Hepatocyte (in vitro differentiated cells): ENCODE measurements around the gene ABHD8. TPM values are rescaled to one million over a fixed set of nuclear protein-coding genes. Genes with fewer than 3 reads are reported as not detected.

Experiments used
- DNase-seq: peaks from one replicate; pipeline ENCODE4 v3.0.0-alpha.2; 2016; ENCODE audit warnings: low spot score
- H2AFZ ChIP-seq: fragments of 200-600 bp; sonication (generic); 2 replicates; pipeline ENCODE4 v1.6.0; 2016; ENCODE audit warnings: antibody characterized with exemption, mild to moderate bottlenecking
- H3K27ac ChIP-seq: fragments of 200-600 bp; sonication (generic); 2 replicates; pipeline ENCODE4 v1.5.1; 2016; ENCODE audit warnings: mild to moderate bottlenecking
- H3K27me3 ChIP-seq: fragments of 200-600 bp; sonication (generic); 2 replicates; pipeline ENCODE4 v1.6.1; 2016
- H3K36me3 ChIP-seq: fragments of 200-600 bp; sonication (generic); replicated peaks from 2 replicates; pipeline ENCODE4 v1.5.1; 2016; ENCODE audit warnings: low read depth; ENCODE audit not compliant: insufficient read depth
- H3K4me1 ChIP-seq: fragments of 200-600 bp; sonication (generic); 2 replicates; pipeline ENCODE4 v1.5.1; 2016; ENCODE audit warnings: mild to moderate bottlenecking, moderate library complexity; ENCODE audit not compliant: insufficient read depth
- H3K4me2 ChIP-seq: fragments of 200-600 bp; sonication (generic); 2 replicates; pipeline ENCODE4 v1.6.0; 2016
- H3K4me3 ChIP-seq: fragments of 200-600 bp; sonication (generic); 2 replicates; pipeline ENCODE4 v1.5.1; 2016; ENCODE audit warnings: mild to moderate bottlenecking
- H3K79me2 ChIP-seq: fragments of 200-600 bp; sonication (generic); 2 replicates; pipeline ENCODE4 v1.6.0; 2017; ENCODE audit warnings: mild to moderate bottlenecking
- H3K9me2 ChIP-seq: fragments of 200-600 bp; sonication (generic); replicated peaks from 2 replicates; pipeline ENCODE4 v1.6.0; 2017; ENCODE audit warnings: mild to moderate bottlenecking; ENCODE audit not compliant: insufficient read depth
- H3K9me3 ChIP-seq: fragments of 200-600 bp; sonication (generic); 2 replicates; pipeline ENCODE4 v1.5.1; 2016; ENCODE audit warnings: low read depth, mild to moderate bottlenecking
- H4K20me1 ChIP-seq: fragments of 200-600 bp; sonication (generic); 2 replicates; pipeline ENCODE4 v1.6.0; 2016; ENCODE audit warnings: mild to moderate bottlenecking; ENCODE audit not compliant: insufficient read depth, poor library complexity, severe bottlenecking
- EZH2 ChIP-seq: fragments of 200-600 bp; sonication (generic); IDR thresholded peaks from 2 replicates; pipeline ENCODE4 v1.6.1; 2016; ENCODE audit warnings: antibody characterized with exemption, mild to moderate bottlenecking, borderline replicate concordance
- EZH2phosphoT487 ChIP-seq: fragments of 200-600 bp; sonication (generic); IDR thresholded peaks from one replicate; pipeline ENCODE4 v1.6.1; 2018; ENCODE audit warnings: antibody characterized with exemption, mild to moderate bottlenecking, low read depth, moderate library complexity; ENCODE audit not compliant: unreplicated experiment, severe bottlenecking
- WGBS: methylation state at CpG from one replicate; pipeline ENCODE4 v1.1.6; 2016; ENCODE audit warnings: low lambda C conversion rate; ENCODE audit errors: missing lambda C conversion rate; 5-methylcytosine and 5-hydroxymethylcytosine counted together
- polyA plus RNA-seq: library from polyadenylated mRNA; unstranded; fragments of >200 nt; fragmentation: Nextera tagmentation; extraction: Ambion mirVana; gene quantifications from 2 replicates; pipeline ENCODE4 v1.2.1, GENCODE V29; 2016
- total RNA-seq: library from RNA; depleted of rRNA; stranded (reverse); fragments of >200 nt; gene quantifications from 2 replicates; pipeline ENCODE4 v1.2.3, GENCODE V29; 2014
- TF ChIP-seq, protein P1 (sequence below): fragments of 200-600 bp; sonication (generic); IDR thresholded peaks from 2 replicates; pipeline ENCODE4 v1.5.1; 2016; ENCODE audit warnings: antibody characterized with exemption, mild to moderate bottlenecking; ENCODE audit not compliant: poor library complexity

ABHD8 gene
- total and polyA plus RNA-seq, 2 experiments from 2014 or later: 12.9 to 17.6 TPM

DNA sequence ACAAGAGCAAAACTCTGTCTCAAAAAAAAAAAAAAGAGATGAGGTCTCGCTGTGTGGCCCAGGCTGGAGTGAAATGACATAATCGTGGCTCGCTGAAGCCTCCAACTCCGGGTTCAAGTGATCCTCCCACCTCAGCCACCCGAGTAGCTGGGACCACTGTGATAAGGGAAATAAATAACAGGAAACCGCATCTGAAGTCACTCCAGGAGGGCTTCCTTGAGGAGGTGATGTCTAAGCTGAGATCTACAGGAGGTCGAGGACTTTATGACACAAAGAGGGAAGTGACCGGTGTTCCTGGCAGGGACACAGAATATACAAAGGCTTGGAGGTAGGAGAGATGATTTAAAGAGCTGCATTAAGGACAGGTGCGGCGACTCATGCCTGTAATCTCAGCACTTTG, 48.6 kb downstream of the ABHD8 start:
- no peak for DNase-seq
- no peaks in the 10 kb centered on the region for H3K9me2 ChIP-seq
- no peak overlapping the region for H3K27ac ChIP-seq
- H3K9me3 ChIP-seq: no peaks in the 10 kb centered on the region
- TF ChIP-seq, protein P1, sequence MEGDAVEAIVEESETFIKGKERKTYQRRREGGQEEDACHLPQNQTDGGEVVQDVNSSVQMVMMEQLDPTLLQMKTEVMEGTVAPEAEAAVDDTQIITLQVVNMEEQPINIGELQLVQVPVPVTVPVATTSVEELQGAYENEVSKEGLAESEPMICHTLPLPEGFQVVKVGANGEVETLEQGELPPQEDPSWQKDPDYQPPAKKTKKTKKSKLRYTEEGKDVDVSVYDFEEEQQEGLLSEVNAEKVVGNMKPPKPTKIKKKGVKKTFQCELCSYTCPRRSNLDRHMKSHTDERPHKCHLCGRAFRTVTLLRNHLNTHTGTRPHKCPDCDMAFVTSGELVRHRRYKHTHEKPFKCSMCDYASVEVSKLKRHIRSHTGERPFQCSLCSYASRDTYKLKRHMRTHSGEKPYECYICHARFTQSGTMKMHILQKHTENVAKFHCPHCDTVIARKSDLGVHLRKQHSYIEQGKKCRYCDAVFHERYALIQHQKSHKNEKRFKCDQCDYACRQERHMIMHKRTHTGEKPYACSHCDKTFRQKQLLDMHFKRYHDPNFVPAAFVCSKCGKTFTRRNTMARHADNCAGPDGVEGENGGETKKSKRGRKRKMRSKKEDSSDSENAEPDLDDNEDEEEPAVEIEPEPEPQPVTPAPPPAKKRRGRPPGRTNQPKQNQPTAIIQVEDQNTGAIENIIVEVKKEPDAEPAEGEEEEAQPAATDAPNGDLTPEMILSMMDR: no peak
- TF ChIP-seq EZH2phosphoT487 (no peak), EZH2 (no peak)
- no peaks in the 10 kb centered on the region for H3K4me1 ChIP-seq
- H4K20me1 ChIP-seq: no peaks in the 10 kb centered on the region
- no peaks in the 10 kb centered on the region for H3K79me2 ChIP-seq
- no peak overlapping the region for H2AFZ ChIP-seq
- WGBS: 89% methylated on average over 10 of the region's 10 CpGs
- no peaks in the 10 kb centered on the region for H3K36me3 ChIP-seq
- H3K4me2 ChIP-seq: no peak overlapping the region
- no peak overlapping the region for H3K4me3 ChIP-seq
- no peaks in the 10 kb centered on the region for H3K27me3 ChIP-seq

DNA sequence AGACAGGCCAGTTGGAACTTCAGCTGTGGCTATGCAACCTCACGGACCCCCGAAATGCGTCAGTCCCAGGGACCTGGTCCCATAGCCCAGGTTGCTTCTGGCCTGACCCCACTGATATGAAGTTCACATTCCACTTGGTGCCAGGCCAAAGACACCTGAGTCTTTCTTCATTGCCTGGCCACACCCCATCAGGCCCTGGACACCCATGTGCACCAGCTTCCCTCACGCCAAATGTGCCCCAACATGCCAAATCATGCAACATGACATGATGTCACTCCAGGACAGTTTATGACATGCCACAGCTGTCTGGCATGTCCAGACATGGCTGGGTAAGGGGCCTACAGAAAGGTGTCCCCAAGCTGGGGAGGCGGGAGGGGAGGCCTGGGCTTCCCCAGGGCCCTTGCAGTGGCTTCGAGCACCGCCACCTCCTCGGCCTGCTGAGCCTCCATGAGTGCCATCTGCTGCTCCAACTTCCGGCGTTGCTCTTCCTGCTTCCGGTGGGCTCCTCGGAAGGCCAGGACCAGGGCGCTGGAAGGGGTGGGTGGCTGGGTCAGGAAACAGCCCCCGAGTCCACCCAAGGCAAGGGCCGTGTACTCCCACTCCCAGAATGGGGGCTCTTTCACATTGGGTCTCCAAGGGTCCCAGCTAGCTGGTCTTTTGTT, 53.2 kb downstream of the ABHD8 start:
- no peak overlapping the region for H3K4me3 ChIP-seq
- peaks cover 28% of the 10 kb centered on the region for H3K4me1 ChIP-seq
- TF ChIP-seq EZH2 (no peak), EZH2phosphoT487 (no peak)
- TF ChIP-seq, protein P1: no peak
- no peaks in the 10 kb centered on the region for H3K27me3 ChIP-seq
- peak overlapping the region; percentile 85 for H3K27ac ChIP-seq
- WGBS: 94% methylated on average over 15 of the region's 15 CpGs
- no peak overlapping the region for H3K4me2 ChIP-seq
- H4K20me1 ChIP-seq: no peaks in the 10 kb centered on the region
- H3K36me3 ChIP-seq: no peaks in the 10 kb centered on the region
- peaks cover 3% of the 10 kb centered on the region for H3K79me2 ChIP-seq
- no peak for DNase-seq
- no peaks in the 10 kb centered on the region for H3K9me3 ChIP-seq
- no peak overlapping the region for H2AFZ ChIP-seq
- H3K9me2 ChIP-seq: no peaks in the 10 kb centered on the region

DNA sequence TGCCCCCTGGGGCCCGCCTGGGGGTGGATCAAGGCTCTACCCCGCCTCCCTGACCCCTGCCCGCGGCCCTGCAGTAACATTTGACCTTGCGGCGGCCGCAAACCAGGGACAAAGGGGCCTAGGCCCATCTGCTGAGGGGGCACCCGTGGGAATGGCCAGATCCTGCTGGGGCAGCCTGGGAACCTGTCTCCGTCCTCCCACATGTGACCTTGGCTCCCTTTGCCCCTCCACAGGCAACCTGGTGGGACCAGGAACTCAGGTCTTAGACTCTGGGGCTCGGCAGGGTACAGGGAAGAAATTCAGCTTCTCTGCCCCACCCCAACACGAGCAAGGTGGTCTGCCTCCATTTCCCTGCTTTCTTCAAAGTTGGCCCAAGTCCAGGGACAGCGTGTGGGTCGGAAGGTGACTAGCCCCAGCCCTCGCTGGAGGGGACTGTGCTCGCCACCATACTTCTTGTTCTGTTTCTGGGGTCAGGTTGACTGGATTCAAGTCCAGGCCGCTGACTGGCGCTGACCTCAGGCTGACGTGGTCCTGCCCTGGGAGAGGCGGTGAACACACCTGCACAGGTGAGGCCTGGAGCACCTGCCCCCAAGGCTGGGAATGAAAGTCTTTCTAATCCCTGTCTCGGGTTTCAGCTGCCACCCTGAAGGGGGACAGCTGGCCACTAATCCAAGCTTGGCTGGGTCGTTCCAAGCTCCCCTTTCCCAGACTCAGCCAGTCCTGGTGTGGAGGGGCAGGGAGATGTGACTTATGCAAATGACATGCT, 55.0 kb downstream of the ABHD8 start:
- TF ChIP-seq EZH2 (no peak), EZH2phosphoT487 (no peak)
- TF ChIP-seq, protein P1: no peak
- H3K4me3 ChIP-seq: no peak overlapping the region
- H4K20me1 ChIP-seq: peaks cover 8% of the 10 kb centered on the region
- no peaks in the 10 kb centered on the region for H3K9me2 ChIP-seq
- H3K36me3 ChIP-seq: no peaks in the 10 kb centered on the region
- DNase-seq: no peak
- WGBS: 52% methylated on average over 21 of the region's 21 CpGs
- peaks cover 21% of the 10 kb centered on the region for H3K79me2 ChIP-seq
- peak overlapping the region; percentile 95 for H3K27ac ChIP-seq
- H3K4me1 ChIP-seq: peaks cover 33% of the 10 kb centered on the region
- H3K9me3 ChIP-seq: no peaks in the 10 kb centered on the region
- H3K4me2 ChIP-seq: peak overlapping the region; percentile 90
- H3K27me3 ChIP-seq: no peaks in the 10 kb centered on the region
- no peak overlapping the region for H2AFZ ChIP-seq
